Amygdala (tissue), 56 donors: Measurements from ENCODE around the gene ASAH2.
"Not testable (repeated sequence)": the region's sequence is repeated elsewhere in the genome, so short reads cannot be mapped to it uniquely, and the experiment has no call there.

Source experiments
- DNase-seq, 56 donors: peaks; one replicate each; lab custom pipeline; 2025; lab: John Stamatoyannopoulos, UW

ASAH2 gene

GRCh38 chr10:50260791-50261281 lies 9.5 kb upstream of the ASAH2 start:
- DNase-seq, result no peak

DNA sequence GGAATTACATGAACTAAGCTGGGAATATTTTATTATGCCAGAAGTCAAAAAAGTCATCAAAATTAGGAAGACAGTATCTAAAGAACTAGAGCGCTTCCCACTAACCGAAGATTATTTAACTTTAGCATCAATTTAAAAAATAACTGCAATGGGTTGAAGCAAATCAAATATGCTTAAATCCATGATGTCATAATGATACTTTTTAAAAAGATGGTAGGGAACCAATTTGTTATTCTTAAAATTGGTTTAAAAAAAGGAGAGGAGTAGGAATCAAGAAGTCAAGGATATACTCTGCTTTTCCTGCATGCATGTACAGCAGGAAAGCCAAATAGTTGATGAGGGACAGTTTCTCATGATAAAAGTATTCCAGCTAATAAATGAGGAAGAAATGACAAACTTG lies 3.2 kb upstream of the ASAH2 start:
- no peak for DNase-seq

GRCh38 chr10:50250096-50250854 lies 1.0 kb downstream of the ASAH2 start:
- no peak for DNase-seq

DNA sequence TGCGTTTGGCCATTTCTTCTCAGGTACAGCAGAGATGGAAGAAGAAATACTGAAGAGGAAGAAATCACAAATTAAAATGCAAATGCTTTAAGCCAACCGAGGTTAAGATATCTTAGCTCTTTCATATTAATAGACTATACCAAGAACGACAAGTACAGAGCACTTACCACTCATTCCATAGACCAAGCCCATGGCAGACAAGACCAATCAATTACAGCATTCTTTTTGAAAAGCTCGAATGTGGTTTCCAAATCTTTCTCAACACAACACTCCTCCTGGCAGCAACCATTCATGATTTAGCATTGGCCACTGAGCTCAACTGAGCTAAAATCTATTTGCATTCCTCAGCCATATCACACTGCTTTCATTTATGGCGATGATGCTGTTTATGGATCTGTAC lies 2.7 kb downstream of the ASAH2 start:
- DNase-seq, result no peak

DNA sequence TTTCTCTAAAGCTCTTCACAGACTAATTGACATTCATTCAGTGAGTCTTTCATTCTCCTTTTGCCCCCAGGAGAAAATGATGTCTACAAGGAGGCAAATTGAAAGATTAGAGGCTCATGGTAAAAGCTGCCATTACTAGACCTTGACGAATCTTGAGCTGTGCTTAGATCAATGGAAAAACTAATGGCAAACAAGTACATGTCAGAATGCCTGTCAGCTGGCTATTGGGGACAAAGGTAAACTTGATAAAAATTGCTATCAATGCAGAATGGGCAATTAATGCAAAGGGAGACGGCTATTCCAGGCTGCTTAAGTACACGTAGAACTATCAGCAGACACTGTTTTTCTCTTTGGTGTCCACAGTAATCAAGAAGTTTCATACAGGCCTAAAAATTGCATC lies 3.3 kb downstream of the ASAH2 start:
- DNase-seq, result no peak

- DNase-seq, result no peak
Measured at GRCh38 chr10:50244201-50244600, 7.1 kb downstream of the ASAH2 start.

GRCh38 chr10:50242777-50243176 lies 8.5 kb downstream of the ASAH2 start:
- DNase-seq, result no peak

GRCh38 chr10:50241478-50241877 lies 9.8 kb downstream of the ASAH2 start:
- DNase-seq, result not testable (repeated sequence)

DNA sequence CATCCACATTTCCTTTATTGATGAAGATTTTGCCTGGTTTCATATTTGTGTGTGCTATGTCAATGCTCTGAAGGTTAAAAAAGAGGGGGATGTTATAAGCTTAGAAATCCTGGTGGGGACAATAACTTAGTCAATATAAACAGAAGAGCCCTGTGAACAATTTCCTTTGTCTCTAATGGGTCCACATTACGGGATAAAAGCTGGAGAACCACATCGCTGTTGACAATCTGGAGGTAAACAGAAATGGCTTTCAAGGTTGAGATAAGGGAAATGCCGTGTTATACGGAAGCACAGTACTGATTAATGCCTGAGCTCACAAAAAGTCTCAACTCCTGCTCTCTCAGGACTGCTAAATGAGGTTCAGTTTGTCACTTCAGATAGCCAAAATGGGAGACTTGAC lies 16.8 kb downstream of the ASAH2 start:
- DNase-seq, result no peak

GRCh38 chr10:50232261-50232639 lies 19.1 kb downstream of the ASAH2 start:
- DNase-seq, result no peak

GRCh38 chr10:50231515-50232260 lies 19.6 kb downstream of the ASAH2 start:
- no peak for DNase-seq

DNA sequence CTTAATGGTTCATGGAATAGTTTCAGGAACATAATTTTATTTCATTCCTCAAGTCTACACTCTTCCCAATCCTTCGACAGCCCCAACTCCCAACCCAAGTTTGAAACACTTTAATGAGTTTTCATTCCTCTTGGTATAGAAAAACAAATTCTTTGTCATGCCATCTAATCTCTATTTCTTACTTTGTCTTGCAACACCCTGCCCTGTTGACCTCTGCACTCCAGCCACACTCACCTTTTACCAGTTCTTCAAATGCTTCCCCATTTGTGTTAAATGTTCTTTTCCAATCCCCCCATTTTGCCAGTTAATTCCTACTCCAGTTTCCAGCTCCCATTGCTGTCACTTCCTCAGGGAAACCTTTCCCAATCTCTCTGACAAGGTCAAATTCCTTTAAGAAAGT lies 21.9 kb downstream of the ASAH2 start:
- DNase-seq, result no peak

- no peak for DNase-seq
Measured at GRCh38 chr10:50228672-50229071, 22.6 kb downstream of the ASAH2 start.

- DNase-seq, result no peak
Measured at GRCh38 chr10:50226610-50227009, 24.7 kb downstream of the ASAH2 start.

DNA sequence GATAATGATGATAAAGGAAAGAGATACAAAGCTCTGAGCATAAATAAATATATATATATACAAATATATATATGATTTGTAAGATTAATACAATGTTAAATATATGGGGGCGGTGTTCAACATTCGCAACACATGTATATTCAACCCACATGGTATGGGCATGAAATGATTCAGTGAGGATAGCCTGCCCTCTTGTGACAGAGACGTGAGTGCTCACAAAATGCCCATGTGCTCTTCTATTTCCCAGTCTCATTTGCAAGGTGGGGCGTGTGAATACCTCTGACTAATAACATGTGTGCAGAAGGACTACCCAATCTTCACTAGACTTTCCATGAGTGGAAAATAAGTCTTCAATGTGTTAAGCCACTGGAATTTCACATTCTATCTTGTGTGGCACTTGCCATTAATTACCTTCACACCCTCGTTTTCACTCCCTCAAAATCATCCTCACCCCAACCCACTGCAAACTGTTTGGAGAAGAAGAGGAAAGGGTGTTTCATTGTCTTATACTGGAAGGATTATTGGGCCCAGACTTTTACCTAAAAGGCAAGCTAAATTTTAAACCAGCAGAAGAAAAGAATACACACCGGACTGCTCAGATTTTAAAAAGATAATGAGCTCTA lies 26.9 kb downstream of the ASAH2 start:
- DNase-seq, result peak in 2 of 56 donors; percentile 7 to 9

DNA sequence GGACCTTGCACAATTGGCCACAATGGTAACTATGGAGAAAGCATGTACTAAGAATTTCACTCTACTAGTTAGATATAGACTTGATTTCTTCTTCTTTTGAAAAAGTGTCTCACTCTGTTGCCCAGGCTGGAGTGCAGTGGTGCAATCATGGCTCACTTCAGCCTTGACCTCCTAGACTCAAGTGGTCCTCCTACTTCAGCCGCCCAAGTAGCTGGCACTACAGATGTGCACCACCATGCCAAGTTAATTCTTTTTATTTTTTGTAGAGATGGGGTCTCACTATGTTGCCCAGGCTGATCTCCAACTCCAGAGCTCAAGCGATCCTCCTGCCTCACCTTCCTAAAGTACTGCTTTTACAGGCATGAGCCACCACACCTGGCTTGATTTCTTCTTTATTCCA lies 29.1 kb downstream of the ASAH2 start:
- no peak for DNase-seq

GRCh38 chr10:50221470-50221869 lies 29.8 kb downstream of the ASAH2 start:
- no peak for DNase-seq

DNA sequence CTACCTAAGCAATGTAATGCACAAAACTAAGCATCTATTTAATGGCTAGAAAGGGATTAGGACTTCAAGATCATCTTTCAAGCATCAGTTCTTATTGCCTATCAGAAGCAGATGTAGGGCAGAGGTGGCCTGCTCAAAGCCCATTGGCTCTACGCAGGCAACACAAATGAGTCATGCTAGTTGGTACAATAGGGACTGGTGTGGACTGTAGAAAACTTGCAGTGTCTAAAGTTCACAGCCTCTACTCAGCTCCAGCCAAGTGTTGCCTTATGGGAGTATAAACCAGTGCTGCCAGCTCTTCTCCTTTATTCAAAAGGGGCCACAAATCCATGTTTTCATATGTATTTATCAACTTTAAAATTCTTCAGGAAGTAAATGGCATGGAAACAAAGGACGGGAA lies 31.7 kb downstream of the ASAH2 start:
- no peak for DNase-seq

DNA sequence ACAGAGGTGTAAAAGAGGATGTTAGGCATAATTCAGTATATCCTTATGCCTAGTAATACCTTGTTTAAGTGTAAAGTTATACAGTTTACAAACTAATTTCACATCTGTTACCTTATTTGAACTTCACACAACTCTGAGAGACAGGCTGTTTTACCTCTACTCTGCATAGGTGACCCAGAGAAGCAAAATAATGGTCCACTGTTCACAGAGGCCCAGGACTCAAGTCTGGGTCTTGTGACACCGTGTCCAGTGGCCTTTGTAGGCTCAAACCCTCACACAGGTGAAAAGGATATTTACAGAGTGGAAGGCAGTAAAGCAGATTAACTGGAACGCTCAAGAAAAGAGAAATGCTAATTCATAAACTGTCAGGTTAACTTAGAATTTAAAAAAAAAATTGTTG lies 32.1 kb downstream of the ASAH2 start:
- DNase-seq, result no peak

GRCh38 chr10:50216894-50217293 lies 34.4 kb downstream of the ASAH2 start:
- no peak for DNase-seq

DNA sequence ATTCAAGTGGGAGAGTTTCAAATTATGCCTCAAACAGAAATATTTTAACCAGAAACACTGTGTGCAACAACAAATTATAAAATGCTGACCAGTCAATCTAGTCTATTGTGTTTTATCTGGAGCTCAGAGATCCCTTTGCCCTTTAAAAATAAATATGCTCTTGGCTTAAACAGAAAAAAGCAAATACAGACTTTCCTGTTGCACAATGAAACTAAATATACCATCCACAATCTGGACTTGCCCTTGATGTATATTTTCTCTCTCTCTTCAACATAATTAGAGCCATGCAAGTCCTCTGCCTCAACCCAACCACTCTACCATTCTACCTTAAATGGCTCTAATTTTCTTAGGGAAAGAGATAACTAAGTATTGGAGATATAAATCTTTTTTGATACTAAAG lies 34.9 kb downstream of the ASAH2 start:
- DNase-seq, result no peak

DNA sequence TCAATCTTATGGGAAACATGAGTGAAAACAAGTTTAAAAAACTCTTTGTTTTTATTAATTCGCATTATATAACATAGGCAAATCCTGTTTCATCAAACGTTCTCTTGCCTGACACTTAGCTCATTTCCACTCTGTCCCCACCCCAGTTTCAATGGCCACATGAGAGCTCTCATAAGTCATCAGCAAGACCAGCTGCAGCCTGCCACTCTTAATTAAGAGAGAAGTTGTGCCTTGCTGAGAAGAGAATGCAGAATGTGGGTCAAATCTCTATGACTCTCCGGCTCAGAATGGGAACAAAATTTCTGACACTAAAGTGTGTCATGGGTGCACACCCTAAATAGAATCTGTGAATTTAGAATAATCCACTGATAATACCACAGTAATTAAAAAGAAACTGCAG lies 39.6 kb downstream of the ASAH2 start:
- DNase-seq, result no peak
